ENCODE measurements around the gene STXBP6.

STXBP6 gene

DNA sequence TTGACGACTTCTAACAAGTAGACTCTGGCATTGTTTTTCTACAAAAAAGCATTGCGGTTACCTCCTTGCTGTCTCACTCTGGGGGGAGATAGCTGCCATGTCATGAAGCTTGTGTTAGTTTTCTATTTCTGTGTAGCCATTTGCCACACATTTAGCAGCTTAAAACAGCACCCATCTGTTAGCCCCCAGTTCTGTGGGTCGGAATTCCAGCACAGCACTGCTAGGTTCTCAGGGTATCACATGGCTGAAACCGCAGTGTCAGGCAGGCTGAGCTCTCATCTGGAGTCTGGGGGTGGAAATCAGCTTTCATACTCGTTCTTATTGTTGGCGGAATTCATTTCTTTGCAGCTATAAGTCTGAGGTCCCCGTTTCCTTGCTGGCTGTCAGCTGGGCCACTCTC lies 19.9 kb upstream of the STXBP6 start:
- DNase-seq (ENCODE audit: low spot score in 2 of 2) = no peak
- H3K9me3 ChIP-seq = peaks cover 2% of the 10 kb centered on the region; the same call in 1 of the 2 replicates
- H3K4me1 ChIP-seq = no peaks in the 10 kb centered on the region
- no peaks in the 10 kb centered on the region for H3K27me3 ChIP-seq (ENCODE audit: low read depth)
- H3K4me3 ChIP-seq = no peak overlapping the region
- no peaks in the 10 kb centered on the region for H3K36me3 ChIP-seq (replicated peaks)
- in situ Hi-C loops (cut with MboI; ENCODE audit: low sequenced_read_pairs) = no loop called here

DNA sequence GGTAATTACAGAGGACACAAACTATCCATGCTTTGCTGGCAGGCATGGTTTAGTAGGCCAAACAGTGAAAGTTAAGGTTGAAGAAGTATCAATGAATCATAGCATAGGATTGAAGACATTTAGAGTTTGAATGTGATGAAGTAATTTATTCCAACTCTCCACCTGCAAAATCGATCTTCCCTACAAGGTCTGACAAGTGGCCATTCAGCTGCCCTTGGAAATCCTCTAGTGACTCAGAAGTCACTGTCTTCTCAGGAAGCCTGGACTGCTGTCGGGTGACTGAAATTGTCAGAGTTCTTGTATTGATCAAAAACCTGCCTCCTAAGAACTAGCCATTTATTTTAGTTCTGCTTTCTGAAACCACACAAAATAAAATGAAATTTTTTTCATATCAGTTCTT lies 17.7 kb upstream of the STXBP6 start:
- DNase-seq (ENCODE audit: low spot score in 2 of 2) = no peak
- in situ Hi-C loops (cut with MboI; ENCODE audit: low sequenced_read_pairs) = no loop called here
- Histone ChIP-seq H3K27me3 (ENCODE audit: low read depth) (no peaks in the 10 kb centered on the region), H3K4me1 (no peaks in the 10 kb centered on the region), H3K9me3 (peaks cover 2% of the 10 kb centered on the region; the same call in 1 of the 2 replicates), H3K4me3 (no peak overlapping the region), H3K36me3 (replicated peaks) (no peaks in the 10 kb centered on the region)

DNA sequence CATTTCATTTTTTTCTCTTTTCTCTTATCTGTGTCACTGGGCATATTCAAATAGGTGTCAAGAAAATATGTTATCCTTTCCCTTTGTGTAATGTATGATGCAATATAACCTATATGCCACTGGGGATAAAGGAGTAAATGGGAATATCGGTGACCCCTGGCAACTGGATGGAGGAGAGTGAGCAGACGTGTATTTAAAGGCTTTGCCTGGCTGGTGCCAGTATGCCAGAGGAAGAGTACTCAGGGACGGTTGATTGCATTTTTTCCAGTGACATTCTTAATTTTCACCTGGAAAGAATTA lies 12.0 kb upstream of the STXBP6 start:
- Histone ChIP-seq H3K9me3 (peaks cover 2% of the 10 kb centered on the region; the same call in 1 of the 2 replicates), H3K36me3 (replicated peaks) (no peaks in the 10 kb centered on the region), H3K4me3 (no peak overlapping the region), H3K4me1 (no peaks in the 10 kb centered on the region), H3K27me3 (ENCODE audit: low read depth) (no peaks in the 10 kb centered on the region)
- no peak for DNase-seq (ENCODE audit: low spot score in 2 of 2)
- in situ Hi-C loops (cut with MboI; ENCODE audit: low sequenced_read_pairs) = no loop called here

DNA sequence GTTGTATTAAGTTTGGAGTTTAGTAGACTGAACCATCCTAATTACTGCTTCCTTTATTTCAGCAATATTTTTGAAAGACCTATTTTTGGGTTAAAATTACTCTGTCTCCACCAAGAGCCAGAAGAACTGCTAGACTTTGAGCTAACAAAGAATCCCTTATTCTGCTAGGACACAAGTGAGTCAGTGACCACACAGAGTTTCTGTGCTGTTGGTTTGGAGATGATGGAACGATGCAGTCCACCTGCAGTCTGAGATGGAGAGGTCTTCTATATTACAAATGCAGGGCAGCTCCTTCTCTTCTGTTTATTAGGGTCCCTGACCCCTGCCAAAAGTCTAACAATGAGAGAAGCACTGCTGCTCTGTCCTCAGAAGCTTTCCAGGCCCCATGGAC lies 6.7 kb upstream of the STXBP6 start:
- in situ Hi-C loops (cut with MboI; ENCODE audit: low sequenced_read_pairs) = no loop called here
- Histone ChIP-seq H3K4me3 (no peak overlapping the region), H3K9me3 (no peaks in the 10 kb centered on the region), H3K27me3 (ENCODE audit: low read depth) (no peaks in the 10 kb centered on the region), H3K36me3 (replicated peaks) (no peaks in the 10 kb centered on the region), H3K4me1 (no peaks in the 10 kb centered on the region)
- DNase-seq (ENCODE audit: low spot score in 2 of 2) = no peak

GRCh38 chr14:25055992-25056687 lies 6.2 kb upstream of the STXBP6 start:
- no peak for DNase-seq (ENCODE audit: low spot score in 2 of 2)
- in situ Hi-C loops (cut with MboI; ENCODE audit: low sequenced_read_pairs) = no loop called here

DNA sequence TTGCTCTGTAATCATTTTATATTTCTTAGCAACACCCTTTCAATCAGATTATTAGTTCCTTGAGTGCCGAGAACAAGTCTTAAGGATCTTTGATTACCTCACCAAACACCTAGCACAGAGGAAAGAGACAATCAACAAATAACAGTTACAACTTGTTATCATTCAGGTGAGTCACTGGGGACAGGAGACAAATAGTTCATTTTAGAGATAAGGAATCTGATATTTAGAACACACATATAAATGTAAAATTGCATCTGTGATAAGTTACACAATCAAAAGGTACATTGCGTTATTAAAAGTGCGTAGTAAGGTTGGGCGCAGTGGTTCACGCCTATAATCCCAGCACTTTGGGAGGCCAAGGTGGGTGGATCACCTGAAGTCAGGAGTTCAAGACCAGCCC lies 5.1 kb upstream of the STXBP6 start:
- Histone ChIP-seq H3K36me3 (replicated peaks) (no peaks in the 10 kb centered on the region), H3K9me3 (no peaks in the 10 kb centered on the region), H3K27me3 (ENCODE audit: low read depth) (no peaks in the 10 kb centered on the region), H3K4me3 (no peak overlapping the region), H3K4me1 (no peaks in the 10 kb centered on the region)
- in situ Hi-C loops (cut with MboI; ENCODE audit: low sequenced_read_pairs) = no loop called here
- DNase-seq (ENCODE audit: low spot score in 2 of 2) = no peak

More at GRCh38 chr14:25055992-25056687, 6.2 kb upstream of the STXBP6 start:
- H3K4me1 ChIP-seq = no peaks in the 10 kb centered on the region
- no peak overlapping the region for H3K4me3 ChIP-seq
- no peaks in the 10 kb centered on the region for H3K9me3 ChIP-seq
- H3K36me3 ChIP-seq (replicated peaks) = no peaks in the 10 kb centered on the region
- no peaks in the 10 kb centered on the region for H3K27me3 ChIP-seq (ENCODE audit: low read depth)

DNA sequence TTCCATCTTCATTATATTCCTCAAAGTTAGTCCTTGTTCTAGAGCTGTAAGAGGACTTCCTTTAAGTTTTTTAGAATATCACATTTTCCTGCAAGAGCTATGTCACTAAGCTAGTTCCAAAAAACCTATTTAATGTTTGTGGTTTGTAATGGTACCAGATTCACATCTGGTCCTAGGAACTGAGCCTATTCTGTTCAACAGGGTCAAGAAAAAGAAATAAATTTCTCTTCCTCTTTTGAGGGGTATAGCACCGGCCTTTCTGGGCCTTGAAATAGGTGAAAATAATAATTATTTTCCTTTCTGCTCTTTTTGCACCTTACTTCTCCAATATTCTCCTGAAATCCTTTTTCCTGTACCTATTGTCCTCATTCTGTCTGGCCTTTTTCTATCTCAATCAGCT lies 3.6 kb upstream of the STXBP6 start:
- no peak overlapping the region for H3K4me3 ChIP-seq
- in situ Hi-C loops (cut with MboI; ENCODE audit: low sequenced_read_pairs) = no loop called here
- no peaks in the 10 kb centered on the region for H3K27me3 ChIP-seq (ENCODE audit: low read depth)
- H3K9me3 ChIP-seq = no peaks in the 10 kb centered on the region; the same call in 1 of the 2 replicates
- no peak for DNase-seq (ENCODE audit: low spot score in 2 of 2)
- H3K4me1 ChIP-seq = no peaks in the 10 kb centered on the region
- no peaks in the 10 kb centered on the region for H3K36me3 ChIP-seq (replicated peaks)

- Histone ChIP-seq H3K36me3 (replicated peaks) (no peaks in the 10 kb centered on the region), H3K4me3 (no peak overlapping the region), H3K27me3 (ENCODE audit: low read depth) (no peaks in the 10 kb centered on the region), H3K4me1 (no peaks in the 10 kb centered on the region), H3K9me3 (no peaks in the 10 kb centered on the region; the same call in 1 of the 2 replicates)
- no peak for DNase-seq (ENCODE audit: low spot score in 2 of 2)
- in situ Hi-C loops (cut with MboI; ENCODE audit: low sequenced_read_pairs) = no loop called here
Observed at GRCh38 chr14:25052921-25053320, 3.0 kb upstream of the STXBP6 start.

DNA sequence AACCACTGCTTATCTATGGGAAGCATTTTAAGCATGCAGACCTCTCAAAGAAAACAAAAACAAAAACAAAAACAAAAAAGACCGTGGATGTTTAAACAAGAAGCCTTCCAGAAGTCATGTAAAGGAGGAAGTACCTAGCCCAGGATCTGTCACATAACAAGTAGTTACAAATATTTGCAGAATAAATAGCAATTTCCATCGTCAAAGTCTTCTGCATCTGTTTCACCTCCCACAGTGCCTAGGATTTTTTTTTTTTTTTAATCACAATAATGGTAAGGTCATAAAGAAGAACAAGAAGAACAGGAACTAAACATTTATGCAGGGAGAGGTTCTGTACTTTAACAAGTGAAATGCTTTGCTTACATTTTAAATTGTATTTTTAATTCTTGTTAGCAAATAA lies 2.4 kb upstream of the STXBP6 start:
- Histone ChIP-seq H3K9me3 (no peaks in the 10 kb centered on the region; the same call in 1 of the 2 replicates), H3K4me1 (no peaks in the 10 kb centered on the region), H3K36me3 (replicated peaks) (no peaks in the 10 kb centered on the region), H3K27me3 (ENCODE audit: low read depth) (no peaks in the 10 kb centered on the region), H3K4me3 (no peak overlapping the region)
- in situ Hi-C loops (cut with MboI; ENCODE audit: low sequenced_read_pairs) = no loop called here
- DNase-seq (ENCODE audit: low spot score in 2 of 2) = no peak

DNA sequence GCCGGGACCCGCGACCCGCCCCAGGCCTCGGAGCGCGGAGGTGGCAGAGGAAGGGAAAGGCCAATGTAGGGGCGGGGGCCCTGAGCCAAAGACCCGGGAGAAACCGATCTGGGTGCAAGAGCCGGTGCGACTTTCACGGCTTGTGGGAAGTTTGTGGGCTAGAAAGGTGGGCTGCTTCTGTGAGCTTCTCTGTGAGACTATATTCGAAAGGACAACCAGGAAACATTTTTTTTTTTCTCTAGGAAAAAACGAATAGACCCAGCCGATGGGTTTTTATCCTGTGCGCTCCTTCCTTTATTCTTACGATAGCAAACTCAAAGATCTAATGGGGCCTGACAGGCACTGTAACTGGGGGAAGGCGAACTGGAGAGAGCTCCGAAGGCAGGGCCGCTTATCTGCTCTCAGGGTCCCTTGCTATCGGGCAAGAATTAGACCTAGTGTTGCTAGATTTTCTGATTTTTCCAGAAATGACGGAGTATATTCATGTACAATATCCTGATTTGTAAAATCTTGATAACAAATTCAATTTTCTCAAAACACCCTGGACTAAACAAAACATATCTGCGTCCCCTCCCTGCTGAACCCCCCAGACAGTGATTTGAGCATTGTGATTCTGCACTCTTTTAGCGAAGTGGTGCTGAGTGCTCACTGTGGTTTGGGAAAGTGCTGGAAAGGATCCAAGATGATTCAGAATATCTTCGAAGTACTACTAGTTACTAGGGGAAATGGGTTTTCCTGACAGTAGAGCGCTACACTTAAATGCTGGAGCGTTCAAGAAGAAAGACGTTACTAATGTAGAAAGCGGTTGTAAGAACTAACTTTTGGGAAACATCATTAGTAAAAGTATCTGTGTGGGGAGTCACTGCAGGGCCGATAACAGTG lies 563 bp upstream of the STXBP6 start:
- H3K4me3 ChIP-seq = no peak overlapping the region
- H3K9me3 ChIP-seq = no peaks in the 10 kb centered on the region; the same call in 1 of the 2 replicates
- no peak for DNase-seq (ENCODE audit: low spot score in 2 of 2)
- in situ Hi-C loops (cut with MboI; ENCODE audit: low sequenced_read_pairs) = no loop called here
- no peaks in the 10 kb centered on the region for H3K27me3 ChIP-seq (ENCODE audit: low read depth)
- H3K36me3 ChIP-seq (replicated peaks) = no peaks in the 10 kb centered on the region
- no peaks in the 10 kb centered on the region for H3K4me1 ChIP-seq

GRCh38 chr14:25049093-25049567 lies 817 bp downstream of the STXBP6 start:
- no peak for DNase-seq (ENCODE audit: low spot score in 2 of 2)
- H3K27me3 ChIP-seq (ENCODE audit: low read depth) = no peaks in the 10 kb centered on the region
- H3K9me3 ChIP-seq = no peaks in the 10 kb centered on the region; the same call in 1 of the 2 replicates
- H3K4me1 ChIP-seq = no peaks in the 10 kb centered on the region
- H3K36me3 ChIP-seq (replicated peaks) = no peaks in the 10 kb centered on the region
- no peak overlapping the region for H3K4me3 ChIP-seq
- in situ Hi-C loops (cut with MboI; ENCODE audit: low sequenced_read_pairs) = no loop called here

DNA sequence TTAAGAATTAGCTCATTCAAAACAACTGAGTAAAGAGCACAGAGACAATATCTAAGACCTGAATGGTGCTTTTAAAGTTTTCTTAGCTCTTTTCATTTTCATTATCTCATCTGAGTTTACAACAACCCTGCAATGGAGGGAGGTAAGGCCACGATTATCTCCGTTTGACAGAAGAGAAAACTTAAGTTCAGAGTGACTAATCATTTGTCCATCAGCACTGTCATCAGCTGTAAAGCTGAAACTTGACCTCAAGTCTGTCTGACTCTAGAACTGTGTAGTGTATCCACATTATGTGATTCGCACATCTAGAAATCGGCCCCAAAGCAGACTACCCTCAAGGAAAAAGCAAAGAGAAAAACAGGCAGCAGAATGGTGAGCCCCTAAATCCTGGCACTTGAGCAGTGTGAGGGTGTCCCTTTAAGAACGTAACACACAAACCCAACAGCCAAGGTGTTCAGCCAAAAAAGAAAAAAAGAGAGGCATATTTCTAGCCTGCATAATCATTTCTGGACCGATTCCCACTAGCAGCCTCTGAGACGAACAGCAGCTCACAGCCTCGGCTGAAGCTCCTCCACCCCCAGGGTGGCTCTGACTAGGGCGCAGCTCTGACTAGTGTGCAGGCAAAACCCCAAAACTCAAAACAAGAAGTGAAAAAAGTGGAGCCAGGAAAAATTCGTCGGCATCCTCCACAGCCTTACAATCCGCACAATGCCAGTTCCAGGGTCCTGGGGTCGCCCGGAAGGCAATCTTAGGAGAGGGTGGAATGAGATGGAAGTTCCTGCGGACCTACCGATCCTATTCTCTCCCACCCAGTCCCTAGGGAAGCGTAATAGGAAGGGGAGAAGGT lies 1.6 kb downstream of the STXBP6 start:
- no peaks in the 10 kb centered on the region for H3K36me3 ChIP-seq (replicated peaks)
- no peaks in the 10 kb centered on the region for H3K4me1 ChIP-seq
- H3K4me3 ChIP-seq = no peak overlapping the region
- DNase-seq (ENCODE audit: low spot score in 2 of 2) = no peak
- no peaks in the 10 kb centered on the region; the same call in 1 of the 2 replicates for H3K9me3 ChIP-seq
- in situ Hi-C loops (cut with MboI; ENCODE audit: low sequenced_read_pairs) = no loop called here
- H3K27me3 ChIP-seq (ENCODE audit: low read depth) = no peaks in the 10 kb centered on the region

DNA sequence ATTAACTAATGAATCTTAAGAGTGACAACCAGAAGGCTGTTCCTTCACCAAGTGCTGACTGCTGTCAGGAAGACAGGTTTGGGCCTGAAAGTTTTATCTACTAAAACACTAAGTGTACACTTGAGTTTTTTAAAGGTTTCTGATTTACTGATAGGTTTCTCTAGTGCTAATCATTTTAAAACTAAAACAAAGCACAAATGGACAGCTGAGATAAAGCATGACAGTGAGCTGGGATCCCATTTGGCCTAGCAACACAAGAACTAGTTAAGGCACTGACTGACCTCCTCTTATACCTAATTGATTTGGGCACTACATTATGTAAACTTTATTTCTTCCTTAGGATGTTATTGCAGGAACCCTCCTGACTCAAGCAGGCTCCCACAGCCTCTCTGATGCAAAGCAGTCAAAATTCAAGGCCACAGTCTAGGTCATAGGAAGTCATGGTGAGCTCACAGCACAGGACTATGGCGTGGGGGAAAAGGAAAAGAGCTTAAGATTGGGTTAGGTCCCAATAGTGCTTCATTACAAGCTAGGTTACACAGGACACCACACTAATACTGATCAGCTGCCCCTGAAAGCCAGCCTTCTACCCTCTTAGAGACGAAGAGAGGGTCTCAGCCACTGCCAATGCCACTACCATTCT lies 3.5 kb downstream of the STXBP6 start:
- Histone ChIP-seq H3K27me3 (ENCODE audit: low read depth) (no peaks in the 10 kb centered on the region), H3K4me3 (no peak overlapping the region), H3K9me3 (no peaks in the 10 kb centered on the region; the same call in 1 of the 2 replicates), H3K4me1 (no peaks in the 10 kb centered on the region), H3K36me3 (replicated peaks) (no peaks in the 10 kb centered on the region)
- no peak for DNase-seq (ENCODE audit: low spot score in 2 of 2)
- in situ Hi-C loops (cut with MboI; ENCODE audit: low sequenced_read_pairs) = no loop called here
